ENCODE results near the gene HDAC5. TPM values are rescaled to one million over a fixed set of nuclear protein-coding genes. Genes with fewer than 3 reads are reported as not detected.
A peak's percentile ranks its signal among the peaks of the same experiment; 100 is the strongest.
"Not testable (repeated sequence)": the region's sequence is repeated elsewhere in the genome, so short reads cannot be mapped to it uniquely, and the experiment has no call there.

Gene HDAC5
- polyA plus RNA-seq, 1 donor from 2014 or later: 49.5 TPM

DNA sequence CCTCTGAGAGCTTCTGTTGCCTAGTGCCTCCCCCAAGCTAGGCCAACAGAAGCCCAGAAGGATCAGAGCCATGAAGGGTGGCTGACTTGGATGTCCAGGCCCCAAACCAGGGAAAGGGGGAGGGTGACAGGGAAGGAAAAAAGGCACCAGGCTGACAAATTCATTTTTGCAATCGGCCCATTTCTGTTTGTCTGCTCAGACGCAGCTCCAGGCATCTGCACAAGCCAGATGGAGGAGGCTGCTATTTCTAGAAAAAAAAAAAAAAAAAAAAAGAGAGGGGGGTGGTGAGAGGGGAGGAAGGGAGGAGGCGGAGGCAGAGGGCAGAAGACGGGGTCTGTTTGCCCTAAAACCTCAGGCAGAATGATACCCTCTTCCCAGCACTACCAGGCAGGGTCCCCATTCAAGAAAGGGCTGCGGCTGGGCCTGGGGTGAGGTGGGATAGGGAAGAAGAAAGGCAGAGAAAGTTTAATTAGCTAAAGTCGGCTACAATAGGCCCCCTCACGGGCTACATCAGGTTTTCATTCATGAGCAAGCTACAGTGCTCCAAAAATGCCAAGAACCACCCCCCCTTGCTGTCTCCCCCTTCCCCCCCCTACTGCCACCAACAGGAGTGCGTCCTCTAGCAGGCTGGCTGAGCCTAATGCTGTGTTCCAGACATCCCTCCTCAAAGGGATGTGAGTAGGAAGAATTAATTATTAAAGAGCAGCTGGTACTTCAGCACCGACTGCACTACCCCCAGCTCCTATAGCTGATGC, 2.4 kb downstream of the HDAC5 start:
- H3K36me3 Mint-ChIP-seq: peaks cover 1% of the 10 kb centered on the region
- peak overlapping the region in 3 of 4 donors; percentile 8 to 89 (median 80) for H3K4me3 Mint-ChIP-seq
- no peaks in the 10 kb centered on the region for H3K9me3 Mint-ChIP-seq
- H3K27ac Mint-ChIP-seq: peak overlapping the region in 2 of 3 donors; percentile 91
- H3K27me3 Mint-ChIP-seq: no peaks in the 10 kb centered on the region
- H3K4me1 Mint-ChIP-seq: peaks cover 27 to 40% (median 29%) of the 10 kb centered on the region in 3 donors

- H3K9me3 Mint-ChIP-seq, H3K27me3 Mint-ChIP-seq, H3K36me3 Mint-ChIP-seq: not testable (repeated sequence)
- peak overlapping the region in 3 of 4 donors; percentile 61 to 68 (median 68) for H3K4me3 Mint-ChIP-seq
- peaks cover 31 to 40% (median 32%) of the 10 kb centered on the region in 3 donors for H3K4me1 Mint-ChIP-seq
- peak overlapping the region in 1 of 3 donors; percentile 78 for H3K27ac Mint-ChIP-seq
Measured at GRCh38 chr17:44120281-44120680, 3.2 kb downstream of the HDAC5 start.

- Mint-ChIP-seq H3K27ac (peak overlapping the region in 1 of 3 donors; percentile 78), H3K4me1 (peaks cover 31 to 40% (median 37%) of the 10 kb centered on the region in 3 donors), H3K9me3 (no peaks in the 10 kb centered on the region), H3K4me3 (peak overlapping the region in 3 of 4 donors; percentile 21 to 68 (median 68)), H3K36me3 (peaks cover 1% of the 10 kb centered on the region), H3K27me3 (no peaks in the 10 kb centered on the region)
Measured at GRCh38 chr17:44119798-44120197, 3.6 kb downstream of the HDAC5 start.

- Mint-ChIP-seq H3K4me1 (peaks cover 29 to 37% (median 34%) of the 10 kb centered on the region in 3 donors), H3K36me3 (peaks cover 1% of the 10 kb centered on the region), H3K27me3 (no peaks in the 10 kb centered on the region), H3K27ac (peak overlapping the region in 1 of 3 donors; percentile 78), H3K4me3 (peak overlapping the region in 2 of 4 donors; percentile 48 to 60), H3K9me3 (no peaks in the 10 kb centered on the region)
Measured at GRCh38 chr17:44119062-44119461, 4.4 kb downstream of the HDAC5 start.

GRCh38 chr17:44118427-44119050, 4.9 kb downstream of the HDAC5 start:
- Mint-ChIP-seq H3K27ac (peak overlapping the region in 2 of 3 donors; percentile 3 to 66), H3K27me3 (no peaks in the 10 kb centered on the region), H3K36me3 (peaks cover 1% of the 10 kb centered on the region), H3K4me3 (peak overlapping the region in 2 of 4 donors; percentile 13 to 59), H3K9me3 (no peaks in the 10 kb centered on the region), H3K4me1 (peaks cover 25 to 40% (median 35%) of the 10 kb centered on the region in 3 donors)

- Mint-ChIP-seq H3K27ac (peak overlapping the region in 1 of 3 donors; percentile 79), H3K4me3 (no peak overlapping the region), H3K9me3 (no peaks in the 10 kb centered on the region), H3K4me1 (peaks cover 23 to 42% (median 38%) of the 10 kb centered on the region in 3 donors), H3K36me3 (peaks cover 1% of the 10 kb centered on the region), H3K27me3 (no peaks in the 10 kb centered on the region)
Measured at GRCh38 chr17:44117351-44117750, 6.1 kb downstream of the HDAC5 start.

DNA sequence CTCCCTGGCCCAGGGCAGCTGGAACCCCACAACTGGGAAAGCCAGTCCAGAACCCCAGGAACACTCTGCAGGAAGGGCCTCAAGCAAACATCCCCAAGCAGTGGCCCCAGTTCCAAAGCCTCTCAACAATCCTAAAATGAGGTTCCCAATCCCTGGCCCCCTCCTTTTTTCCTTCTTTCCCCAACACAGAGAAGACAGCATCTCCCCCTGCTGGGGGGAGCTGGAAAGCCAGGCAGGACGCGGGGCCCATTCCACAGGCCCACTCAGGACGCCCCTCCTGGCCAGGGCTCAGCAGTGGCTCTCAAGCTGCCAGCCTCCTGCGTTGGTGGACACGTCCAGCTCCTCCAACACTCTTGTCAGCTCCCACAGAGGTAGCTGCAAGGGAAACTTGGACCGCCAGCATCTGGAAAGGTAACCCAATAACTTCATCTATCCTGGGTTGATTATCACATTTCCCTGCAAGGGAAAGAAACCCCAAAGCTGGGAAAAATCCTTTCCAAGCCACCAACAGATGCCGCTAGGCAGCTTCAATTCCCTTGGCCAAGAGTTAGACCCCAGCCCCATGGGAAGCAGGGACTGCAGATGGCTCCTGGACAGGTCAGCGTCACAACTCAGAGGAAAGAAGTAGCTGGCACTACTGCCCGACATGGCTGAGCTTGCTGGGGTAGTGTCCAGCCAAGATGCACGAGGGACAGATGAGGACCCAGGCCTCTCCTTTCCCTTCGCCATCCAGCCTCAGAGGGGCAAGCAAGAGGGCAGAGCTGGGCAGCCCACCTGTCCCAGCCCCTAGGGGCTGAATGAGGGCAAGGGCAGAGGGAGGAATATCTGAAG, 7.6 kb downstream of the HDAC5 start:
- H3K27me3 Mint-ChIP-seq: no peaks in the 10 kb centered on the region
- peaks cover 18 to 41% (median 37%) of the 10 kb centered on the region in 3 donors for H3K4me1 Mint-ChIP-seq
- no peaks in the 10 kb centered on the region for H3K9me3 Mint-ChIP-seq
- H3K36me3 Mint-ChIP-seq: no peaks in the 10 kb centered on the region
- peak overlapping the region in 1 of 4 donors; percentile 7 for H3K4me3 Mint-ChIP-seq
- H3K27ac Mint-ChIP-seq: peak overlapping the region in 1 of 3 donors; percentile 79

DNA sequence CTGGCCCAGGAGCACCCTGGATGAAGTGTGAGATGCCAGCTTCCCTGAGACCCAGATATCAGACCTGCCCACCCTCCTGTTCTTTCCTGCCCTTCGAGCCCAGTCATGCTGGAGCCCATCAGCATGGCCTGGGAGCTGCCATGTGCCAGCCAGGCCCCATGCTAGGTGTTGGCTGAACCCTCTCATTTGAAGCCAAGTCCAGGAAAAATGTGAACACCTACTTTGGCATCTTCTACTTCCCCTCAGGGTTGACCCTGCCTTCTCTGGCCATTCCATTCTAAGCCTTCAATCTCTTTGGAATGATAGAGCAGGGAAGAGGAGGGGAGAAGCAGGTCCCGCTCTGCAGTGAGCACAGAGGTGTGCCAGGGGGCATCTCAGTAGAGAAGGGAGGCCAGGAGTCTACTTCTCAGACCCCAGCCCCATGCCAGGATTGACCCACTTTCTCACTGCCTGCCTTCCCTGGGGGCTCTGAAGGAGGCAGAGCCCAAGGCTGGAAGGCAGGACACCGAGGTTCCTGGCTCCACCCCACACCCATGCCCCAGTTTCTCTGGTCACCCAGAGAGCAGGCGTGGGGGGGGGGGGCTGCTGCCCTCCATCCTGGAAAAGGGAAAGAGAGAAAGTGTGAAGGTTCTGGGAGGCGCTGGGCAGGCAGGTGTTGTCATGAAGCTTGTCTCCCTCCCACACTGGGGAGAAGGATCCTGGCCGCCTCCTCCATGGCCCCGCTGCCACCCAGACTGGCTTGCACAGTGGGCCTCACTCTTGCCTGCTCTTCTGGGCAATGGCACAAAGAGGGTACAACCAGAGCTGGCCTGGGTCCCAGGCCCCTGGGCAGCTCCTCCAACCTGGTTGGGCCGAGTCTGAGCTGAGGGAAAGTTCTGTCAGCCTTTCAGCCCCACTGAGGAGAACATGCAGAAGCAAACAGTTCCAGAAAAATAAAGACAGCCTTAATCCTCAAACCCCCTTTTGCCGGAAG, 9.3 kb downstream of the HDAC5 start:
- H3K27ac Mint-ChIP-seq: peak overlapping the region in 1 of 3 donors; percentile 47
- H3K4me3 Mint-ChIP-seq: no peak overlapping the region
- no peaks in the 10 kb centered on the region for H3K27me3 Mint-ChIP-seq
- H3K36me3 Mint-ChIP-seq: no peaks in the 10 kb centered on the region
- no peaks in the 10 kb centered on the region for H3K9me3 Mint-ChIP-seq
- peaks cover 9 to 34% (median 31%) of the 10 kb centered on the region in 3 donors for H3K4me1 Mint-ChIP-seq

DNA sequence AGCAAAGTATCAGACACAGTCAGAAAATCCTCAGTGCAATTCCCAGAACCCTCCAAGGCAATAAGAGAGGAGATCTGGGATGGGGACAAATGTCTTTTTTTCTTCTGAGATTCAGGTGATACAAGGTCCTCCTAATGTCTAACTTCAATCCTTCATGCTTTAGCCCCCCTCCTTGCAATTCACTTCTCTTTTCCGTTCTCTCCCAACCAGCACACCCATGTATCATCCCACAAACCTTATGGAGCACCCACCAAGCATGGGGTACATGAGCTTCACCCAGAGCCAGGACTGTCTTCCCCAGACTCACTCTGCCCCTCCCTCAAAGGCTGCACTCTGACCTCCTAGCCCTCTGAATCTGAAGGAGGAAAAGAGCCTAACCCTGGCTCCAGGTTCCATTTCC, 10.1 kb downstream of the HDAC5 start:
- Mint-ChIP-seq H3K36me3 (no peaks in the 10 kb centered on the region), H3K27me3 (no peaks in the 10 kb centered on the region), H3K4me3 (peak overlapping the region in 2 of 4 donors; percentile 45 to 70), H3K4me1 (peaks cover 9 to 29% (median 26%) of the 10 kb centered on the region in 3 donors), H3K9me3 (no peaks in the 10 kb centered on the region), H3K27ac (peak overlapping the region in 1 of 3 donors; percentile 47)

DNA sequence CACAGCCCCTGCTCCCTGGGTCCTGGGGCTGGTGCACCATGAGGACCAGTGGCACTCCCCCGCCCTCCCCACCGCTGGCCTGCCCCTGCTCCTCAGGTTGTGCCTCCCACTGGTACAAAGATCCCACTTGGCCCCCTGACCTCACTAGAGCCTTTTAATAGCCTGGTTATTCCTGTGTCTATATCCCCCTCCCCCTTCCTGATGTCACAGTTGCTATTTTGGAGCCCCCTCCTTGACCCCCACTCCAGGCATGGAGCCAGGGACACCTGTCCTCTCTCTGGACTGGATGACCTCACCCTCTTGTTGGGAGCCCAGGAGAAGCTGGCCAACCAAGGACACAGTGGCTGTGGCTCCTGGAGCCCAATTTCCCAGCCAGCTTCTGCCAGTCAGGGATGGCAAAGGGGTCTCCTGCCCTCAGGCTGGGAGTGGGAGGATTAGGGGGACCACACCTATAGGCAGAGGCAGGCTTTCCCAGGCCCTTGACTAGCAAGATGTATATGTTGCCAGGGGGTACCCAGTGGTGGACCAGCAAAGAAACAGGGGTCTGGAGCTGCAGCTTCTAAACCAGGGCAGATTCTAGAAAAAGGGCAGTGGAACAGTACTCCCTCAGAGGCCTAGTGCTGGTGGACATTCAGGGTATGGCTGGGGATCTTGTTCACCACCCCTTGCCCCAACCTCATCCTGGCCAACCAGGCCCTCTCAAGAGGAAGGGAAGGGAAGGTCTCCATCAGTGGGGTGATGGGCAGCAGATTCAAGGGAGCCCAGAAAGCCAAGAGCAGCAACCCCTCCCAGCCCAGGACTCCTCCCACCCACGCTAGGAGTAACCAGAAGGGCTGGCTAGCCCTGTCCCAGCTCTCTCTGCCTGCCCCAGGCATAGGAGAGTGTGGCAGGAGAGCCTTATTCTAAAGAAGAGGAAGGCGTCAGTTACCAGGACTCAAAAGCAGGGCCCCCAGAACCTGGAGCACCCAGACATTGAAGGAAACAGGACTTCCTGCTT, 10.9 kb downstream of the HDAC5 start:
- H3K36me3 Mint-ChIP-seq: no peaks in the 10 kb centered on the region
- H3K4me1 Mint-ChIP-seq: peaks cover 9 to 26% (median 24%) of the 10 kb centered on the region in 3 donors
- H3K27ac Mint-ChIP-seq: peak overlapping the region in 1 of 3 donors; percentile 27
- peak overlapping the region in 1 of 4 donors; percentile 84 for H3K4me3 Mint-ChIP-seq
- no peaks in the 10 kb centered on the region for H3K9me3 Mint-ChIP-seq
- no peaks in the 10 kb centered on the region for H3K27me3 Mint-ChIP-seq

DNA sequence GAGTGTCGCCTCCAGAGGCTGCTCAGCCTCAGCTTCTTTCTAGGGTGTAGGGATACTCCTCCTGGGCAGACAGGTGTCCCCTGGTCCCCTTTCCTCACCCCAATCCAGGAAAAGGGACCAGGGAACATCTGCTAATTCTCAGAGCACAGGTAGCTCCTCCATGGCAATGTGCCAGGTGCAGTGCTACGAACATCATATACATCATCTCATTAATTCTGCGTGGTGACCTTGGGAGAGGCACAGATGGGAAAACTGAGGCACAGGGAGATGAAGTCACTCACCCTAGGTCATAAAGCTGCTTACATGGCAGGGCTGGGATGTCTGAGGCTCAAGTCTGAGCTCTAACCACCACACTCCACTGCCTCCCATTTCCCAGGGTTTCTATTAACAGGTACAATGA, 11.7 kb downstream of the HDAC5 start:
- Mint-ChIP-seq H3K9me3 (no peaks in the 10 kb centered on the region), H3K27ac (peak overlapping the region in 1 of 3 donors; percentile 0), H3K27me3 (no peaks in the 10 kb centered on the region), H3K4me3 (peak overlapping the region in 2 of 4 donors; percentile 84 to 85), H3K36me3 (no peaks in the 10 kb centered on the region), H3K4me1 (peaks cover 9 to 25% (median 23%) of the 10 kb centered on the region in 3 donors)

- peak overlapping the region in 1 of 3 donors; percentile 0 for H3K27ac Mint-ChIP-seq
- no peaks in the 10 kb centered on the region for H3K27me3 Mint-ChIP-seq
- no peaks in the 10 kb centered on the region for H3K9me3 Mint-ChIP-seq
- H3K36me3 Mint-ChIP-seq: no peaks in the 10 kb centered on the region
- H3K4me1 Mint-ChIP-seq: peaks cover 9 to 23% (median 19%) of the 10 kb centered on the region in 3 donors
- H3K4me3 Mint-ChIP-seq: peak overlapping the region in 3 of 4 donors; percentile 62 to 84 (median 75)
Measured at GRCh38 chr17:44110823-44111633, 12.4 kb downstream of the HDAC5 start.
